ENCODE measurements around the gene PDLIM3.

Gene PDLIM3

DNA sequence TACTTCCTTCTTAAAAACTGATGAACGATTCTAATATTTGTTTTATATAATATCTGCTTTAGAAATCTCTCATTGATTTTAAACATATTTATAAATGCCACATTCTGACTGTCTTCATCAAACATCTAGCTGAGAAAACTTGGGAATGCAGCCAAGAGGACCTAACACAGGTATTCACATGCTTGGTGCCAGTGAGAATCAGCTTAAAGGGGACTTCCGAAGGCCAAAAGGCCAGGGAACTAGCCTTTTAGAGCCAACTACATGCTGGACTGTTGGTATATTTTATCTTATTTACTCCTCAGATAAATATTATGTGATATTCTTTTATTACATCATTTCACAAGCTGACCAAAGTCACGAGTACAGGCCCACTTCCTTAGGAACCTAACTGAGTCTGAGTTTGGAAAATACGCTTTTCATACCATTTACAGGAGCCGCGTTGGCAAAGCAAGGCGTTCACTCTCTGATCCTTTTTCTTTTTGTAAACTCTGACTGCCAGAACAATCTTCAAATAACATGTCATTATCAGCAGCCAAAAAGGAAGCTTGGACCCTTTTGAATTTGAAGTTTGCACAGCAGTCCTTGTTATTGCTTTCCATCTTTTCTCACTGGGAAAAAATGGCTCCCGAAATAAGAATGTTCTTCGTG, 41.1 kb upstream of the PDLIM3 start:
- TF ChIP-seq, protein P1, sequence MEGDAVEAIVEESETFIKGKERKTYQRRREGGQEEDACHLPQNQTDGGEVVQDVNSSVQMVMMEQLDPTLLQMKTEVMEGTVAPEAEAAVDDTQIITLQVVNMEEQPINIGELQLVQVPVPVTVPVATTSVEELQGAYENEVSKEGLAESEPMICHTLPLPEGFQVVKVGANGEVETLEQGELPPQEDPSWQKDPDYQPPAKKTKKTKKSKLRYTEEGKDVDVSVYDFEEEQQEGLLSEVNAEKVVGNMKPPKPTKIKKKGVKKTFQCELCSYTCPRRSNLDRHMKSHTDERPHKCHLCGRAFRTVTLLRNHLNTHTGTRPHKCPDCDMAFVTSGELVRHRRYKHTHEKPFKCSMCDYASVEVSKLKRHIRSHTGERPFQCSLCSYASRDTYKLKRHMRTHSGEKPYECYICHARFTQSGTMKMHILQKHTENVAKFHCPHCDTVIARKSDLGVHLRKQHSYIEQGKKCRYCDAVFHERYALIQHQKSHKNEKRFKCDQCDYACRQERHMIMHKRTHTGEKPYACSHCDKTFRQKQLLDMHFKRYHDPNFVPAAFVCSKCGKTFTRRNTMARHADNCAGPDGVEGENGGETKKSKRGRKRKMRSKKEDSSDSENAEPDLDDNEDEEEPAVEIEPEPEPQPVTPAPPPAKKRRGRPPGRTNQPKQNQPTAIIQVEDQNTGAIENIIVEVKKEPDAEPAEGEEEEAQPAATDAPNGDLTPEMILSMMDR (IDR thresholded peaks at IDR 0.05; ENCODE audit: borderline replicate concordance, insufficient read depth, low read depth, low read length): no peak
- no peak overlapping the region for H3K4me3 ChIP-seq (ENCODE audit: low read depth, low read length)

DNA sequence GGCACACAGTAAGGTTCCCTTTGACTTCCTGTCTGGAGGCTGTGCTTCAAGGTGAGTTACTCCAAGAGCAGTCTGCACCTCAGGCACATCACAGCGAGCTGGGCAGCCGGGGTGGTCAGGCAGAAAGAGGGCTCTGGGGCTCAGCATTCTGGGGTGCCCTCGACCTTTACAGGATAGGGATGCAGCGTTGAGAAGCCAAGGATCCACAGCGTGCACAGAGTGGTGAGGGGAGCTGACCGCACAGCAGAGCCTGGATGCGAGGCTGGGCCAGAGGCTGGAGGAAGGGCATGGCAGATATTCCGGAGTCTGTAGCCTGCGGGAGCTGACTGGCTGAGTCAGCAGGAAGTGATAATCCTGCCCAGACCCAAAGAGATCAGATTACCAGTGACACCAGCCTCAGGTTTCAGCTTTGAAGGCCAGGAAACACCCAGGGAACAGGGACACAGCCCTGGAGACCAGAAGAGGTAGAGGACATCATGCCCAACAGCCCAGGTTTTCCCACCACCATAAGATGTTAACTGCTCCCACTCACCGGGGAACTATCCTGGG, 38.4 kb upstream of the PDLIM3 start:
- TF ChIP-seq, protein P1 (IDR thresholded peaks at IDR 0.05; ENCODE audit: borderline replicate concordance, insufficient read depth, low read depth, low read length): no peak
- H3K4me3 ChIP-seq (ENCODE audit: low read depth, low read length): no peak overlapping the region

DNA sequence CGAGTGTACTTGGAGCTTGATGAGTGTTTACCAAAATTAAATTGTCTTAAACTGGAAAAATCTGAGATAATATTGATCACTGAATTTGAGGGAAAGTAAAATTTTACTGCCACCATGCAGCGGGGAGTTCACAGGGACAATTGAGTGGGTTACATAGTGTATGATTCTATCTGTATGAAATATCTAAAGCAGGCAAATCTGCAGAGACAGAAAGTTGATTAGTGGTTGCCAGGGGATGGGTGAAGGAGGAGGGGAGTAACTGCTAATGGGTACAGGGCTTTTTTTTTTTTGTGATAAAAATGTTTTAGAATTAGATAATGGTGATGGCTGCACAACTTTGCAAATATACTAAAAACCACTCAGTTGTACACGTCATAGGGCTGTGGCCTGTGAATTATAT, 35.4 kb upstream of the PDLIM3 start:
- TF ChIP-seq, protein P1 (IDR thresholded peaks at IDR 0.05; ENCODE audit: borderline replicate concordance, insufficient read depth, low read depth, low read length): no peak
- H3K4me3 ChIP-seq (ENCODE audit: low read depth, low read length): no peak overlapping the region

DNA sequence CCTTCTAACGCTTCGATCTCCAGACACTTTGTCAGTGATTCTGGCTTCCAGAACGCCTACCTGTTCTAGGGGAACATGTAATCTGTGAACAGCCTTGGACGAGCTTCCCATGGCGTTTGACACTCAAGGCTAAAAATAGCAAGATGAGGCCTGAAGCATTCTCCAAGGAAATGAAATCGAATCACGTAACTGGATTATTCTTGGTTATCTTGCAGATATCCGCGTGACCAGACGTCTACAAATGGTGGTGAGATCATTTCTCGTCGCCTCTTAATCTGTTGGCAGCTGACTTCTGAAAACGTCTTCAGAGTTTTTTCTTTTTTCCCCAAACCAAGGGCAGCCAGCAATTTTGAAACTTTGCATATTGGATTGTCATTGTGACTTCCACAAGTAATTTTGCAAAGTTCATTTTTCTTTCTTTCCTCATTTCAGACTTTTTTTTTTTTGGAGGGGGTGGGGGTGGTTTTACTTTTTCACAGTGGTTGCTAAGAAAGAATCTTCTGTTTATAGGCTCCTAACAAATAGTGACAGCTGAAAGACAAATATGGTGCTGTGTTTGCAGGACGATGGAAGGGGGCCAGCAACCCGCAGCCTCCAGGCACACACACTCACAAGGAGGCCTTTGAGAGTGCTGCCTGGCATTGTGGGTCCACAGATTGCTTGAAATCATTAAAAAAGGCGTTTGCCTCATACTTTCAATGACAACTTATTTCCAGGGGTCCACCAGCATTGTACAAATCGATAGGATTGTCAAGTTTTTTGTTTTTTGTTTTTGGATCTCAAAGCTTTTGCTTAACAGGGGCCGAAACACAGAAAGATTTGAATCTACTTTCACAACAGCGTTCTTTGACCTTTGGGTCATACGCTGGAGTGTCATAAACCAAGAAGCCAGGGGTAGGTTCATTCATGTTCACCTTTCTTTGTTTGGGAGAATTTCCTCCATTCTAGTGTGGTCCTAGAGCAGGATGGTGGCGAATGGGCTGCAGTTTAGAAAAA, 32.4 kb upstream of the PDLIM3 start:
- no peak overlapping the region for H3K4me3 ChIP-seq (ENCODE audit: low read depth, low read length)
- TF ChIP-seq, protein P1 (IDR thresholded peaks at IDR 0.05; ENCODE audit: borderline replicate concordance, insufficient read depth, low read depth, low read length): no peak

DNA sequence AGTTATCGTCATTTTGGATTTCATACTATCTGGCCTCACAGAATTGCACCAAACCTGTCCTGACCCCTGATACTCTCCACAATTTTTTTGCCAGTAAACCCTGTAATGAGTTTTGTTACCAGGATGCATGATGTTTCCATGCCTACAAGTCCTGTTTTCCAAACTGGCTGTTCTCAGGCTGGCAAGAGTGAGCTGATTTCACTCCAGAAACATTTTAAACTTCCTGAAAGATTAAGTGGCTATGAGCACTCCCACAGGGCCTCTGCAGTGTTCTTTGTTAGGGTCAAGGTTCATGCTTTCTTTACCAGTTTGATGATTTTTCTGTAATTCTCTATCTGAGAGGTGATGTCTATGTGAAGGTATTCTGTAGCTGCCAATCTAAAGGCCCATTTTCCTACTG, 31.7 kb upstream of the PDLIM3 start:
- no peak overlapping the region for H3K4me3 ChIP-seq (ENCODE audit: low read depth, low read length)
- TF ChIP-seq, protein P1 (IDR thresholded peaks at IDR 0.05; ENCODE audit: borderline replicate concordance, insufficient read depth, low read depth, low read length): no peak

DNA sequence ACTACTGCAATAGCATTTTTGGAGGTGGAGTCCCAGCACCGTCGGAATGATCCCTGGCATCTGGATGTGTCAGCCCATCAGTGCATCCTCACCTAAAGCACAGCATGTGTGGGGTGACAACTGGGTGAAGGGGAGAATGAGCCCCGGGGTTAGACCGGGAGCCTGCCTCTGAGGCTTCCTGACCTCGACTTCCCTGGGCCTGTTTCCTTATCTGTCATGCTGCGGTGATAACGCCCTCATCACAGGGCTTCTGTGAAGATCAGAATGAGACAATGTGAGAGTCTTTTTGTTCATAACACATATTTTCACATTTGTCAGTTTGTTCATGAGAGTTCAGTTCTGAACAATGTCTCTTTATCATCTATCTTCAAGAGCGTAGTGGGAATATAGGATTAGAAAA, 31.1 kb upstream of the PDLIM3 start:
- no peak overlapping the region for H3K4me3 ChIP-seq (ENCODE audit: low read depth, low read length)
- TF ChIP-seq, protein P1 (IDR thresholded peaks at IDR 0.05; ENCODE audit: borderline replicate concordance, insufficient read depth, low read depth, low read length): no peak
